A673 (cell line): ENCODE data around the gene UMODL1. TPM values are rescaled to one million over a fixed set of nuclear protein-coding genes. Genes with fewer than 3 reads are reported as not detected.

Source experiments
- BruUV-seq: library from RNA; stranded (reverse); fragments of 400-500 nt; replicated peaks from 2 replicates; lab custom pipeline; 2021; lab: Mats Ljungman, UMichigan
- CTCF ChIA-PET: fragments of 300-600 bp; sonication (Branson Sonifier 250); formaldehyde crosslinking; loops from one replicate; lab custom pipeline; 2022; ENCODE audit warnings: antibody characterized with exemption; lab: Charles Lee
- POLR2A ChIA-PET: fragments of 300-600 bp; sonication (Branson Sonifier 250); formaldehyde crosslinking; loops from one replicate; lab custom pipeline; 2022; ENCODE audit warnings: antibody characterized with exemption; ENCODE audit not compliant: low non-redundant PET; lab: Charles Lee
- DNase-seq: peaks from one replicate; pipeline ENCODE4 v3.0.0-alpha.2; 2015; ENCODE audit warnings: low spot score
- H3K27ac ChIP-seq: fragments of 200-600 bp; sonication (generic); 2 replicates; pipeline ENCODE4 v1.5.1; 2016; ENCODE audit warnings: mixed run types, low read depth, mild to moderate bottlenecking, mixed read lengths, antibody characterized with exemption, low read length; ENCODE audit not compliant: poor library complexity, severe bottlenecking
- H3K27me3 ChIP-seq: fragments of 200-600 bp; sonication (generic); replicated peaks from 2 replicates; pipeline ENCODE4 v1.6.1; 2017; ENCODE audit warnings: mixed run types, low read depth, mild to moderate bottlenecking, mixed read lengths, antibody characterized with exemption, low read length; ENCODE audit not compliant: insufficient read depth, poor library complexity
- H3K36me3 ChIP-seq: fragments of 200-600 bp; sonication (generic); 2 replicates; pipeline ENCODE4 v1.6.1; 2016; ENCODE audit warnings: mixed run types, mild to moderate bottlenecking, mixed read lengths, antibody characterized with exemption, low read length; ENCODE audit not compliant: insufficient read depth, poor library complexity, severe bottlenecking
- H3K4me1 ChIP-seq: fragments of 200-600 bp; sonication (generic); 2 replicates; pipeline ENCODE4 v1.6.1; 2017; ENCODE audit warnings: mixed run types, mild to moderate bottlenecking, mixed read lengths, antibody characterized with exemption, low read length; ENCODE audit not compliant: insufficient read depth, poor library complexity, severe bottlenecking
- H3K4me3 ChIP-seq: fragments of 200-600 bp; sonication (generic); 2 replicates; pipeline ENCODE4 v1.5.1; 2016; ENCODE audit warnings: low read depth, mixed run types, mild to moderate bottlenecking, mixed read lengths, low read length; ENCODE audit not compliant: poor library complexity, severe bottlenecking
- H3K9me3 ChIP-seq: fragments of 200-600 bp; sonication (generic); 2 replicates; pipeline ENCODE4 v1.6.1; 2016; ENCODE audit warnings: mixed run types, low read depth, mild to moderate bottlenecking, mixed read lengths, antibody characterized with exemption, low read length; ENCODE audit not compliant: poor library complexity, severe bottlenecking
- EZH2 ChIP-seq: fragments of 200-600 bp; sonication (generic); IDR thresholded peaks from 2 replicates; pipeline ENCODE4 v1.6.1; 2017; ENCODE audit warnings: borderline replicate concordance, low read depth, mild to moderate bottlenecking, mixed read lengths, antibody characterized with exemption, low read length; ENCODE audit not compliant: poor library complexity, severe bottlenecking
- intact Hi-C: fragments of 100-400 bp; cut with micrococcal nuclease; formaldehyde crosslinking; loops from one replicate; pipeline ENCODE4 v1.10.0; 2022; ENCODE audit not compliant: unreplicated experiment
- total RNA-seq: library from RNA; stranded (reverse); gene quantifications from 2 replicates; pipeline ENCODE4 v1.2.3, GENCODE V29; 2021
- TF ChIP-seq, protein P1 (sequence below): fragments of 300-800, 200-600 bp; sonication (generic); conservative IDR thresholded peaks from 2 replicates; pipeline ENCODE4 v1.5.1; 2017; ENCODE audit warnings: low read depth, mild to moderate bottlenecking, antibody characterized with exemption, low read length, moderate library complexity, mixed read lengths

The UMODL1 gene
- total RNA-seq, 1 experiment from 2014 or later: not detected

- intact Hi-C loops: loop anchor here (10.0 kb wide), 1 partner anchor 227 kb away; no protein-coding TSS in a partner anchor
- Histone ChIP-seq H3K9me3 (no peaks in the 10 kb centered on the region), H3K27me3 (no peaks in the 10 kb centered on the region), H3K4me1 (peaks cover 4% of the 10 kb centered on the region), H3K36me3 (no peaks in the 10 kb centered on the region), H3K4me3 (no peak overlapping the region), H3K27ac (no peak overlapping the region)
- TF ChIP-seq EZH2: no peak
- BruUV-seq: no TSS peak
- ChIA-PET POLR2A (interaction anchor here (0.8 kb wide), 1 partner anchor 1555 kb away, joined by 4 read pairs; no protein-coding TSS in a partner anchor), CTCF (interaction anchor here (1.2 kb wide), 1 partner anchor 829 kb away, joined by 3 read pairs; no protein-coding TSS in a partner anchor)
- DNase-seq: no peak
Observed at GRCh38 chr21:42112238-42112637, 41.1 kb downstream of the UMODL1 start.

DNA sequence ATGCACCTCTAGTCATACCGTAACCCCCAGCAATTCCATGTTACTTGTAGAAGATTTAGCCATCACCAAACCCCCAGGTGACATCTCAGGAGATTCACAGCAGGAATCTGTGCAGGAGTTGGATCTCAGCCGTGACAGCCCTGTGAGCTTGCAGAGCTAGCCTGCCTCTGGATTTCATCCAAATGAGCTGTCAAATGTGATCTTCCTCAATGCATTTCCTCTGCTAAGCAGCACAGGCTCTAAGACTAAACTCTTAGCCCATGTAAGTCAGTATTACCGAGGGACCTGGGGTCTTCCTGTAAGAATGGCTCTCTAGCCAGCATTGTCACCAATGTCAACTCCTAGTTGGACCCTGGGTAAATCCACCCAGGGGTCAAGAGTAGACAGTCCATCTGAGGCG lies 41.7 kb downstream of the UMODL1 start:
- peak; percentile 33 for DNase-seq
- Histone ChIP-seq H3K9me3 (no peaks in the 10 kb centered on the region), H3K4me1 (peaks cover 4% of the 10 kb centered on the region), H3K27ac (no peak overlapping the region), H3K27me3 (no peaks in the 10 kb centered on the region), H3K36me3 (no peaks in the 10 kb centered on the region), H3K4me3 (no peak overlapping the region)
- no TSS peak for BruUV-seq
- TF ChIP-seq, protein P1, sequence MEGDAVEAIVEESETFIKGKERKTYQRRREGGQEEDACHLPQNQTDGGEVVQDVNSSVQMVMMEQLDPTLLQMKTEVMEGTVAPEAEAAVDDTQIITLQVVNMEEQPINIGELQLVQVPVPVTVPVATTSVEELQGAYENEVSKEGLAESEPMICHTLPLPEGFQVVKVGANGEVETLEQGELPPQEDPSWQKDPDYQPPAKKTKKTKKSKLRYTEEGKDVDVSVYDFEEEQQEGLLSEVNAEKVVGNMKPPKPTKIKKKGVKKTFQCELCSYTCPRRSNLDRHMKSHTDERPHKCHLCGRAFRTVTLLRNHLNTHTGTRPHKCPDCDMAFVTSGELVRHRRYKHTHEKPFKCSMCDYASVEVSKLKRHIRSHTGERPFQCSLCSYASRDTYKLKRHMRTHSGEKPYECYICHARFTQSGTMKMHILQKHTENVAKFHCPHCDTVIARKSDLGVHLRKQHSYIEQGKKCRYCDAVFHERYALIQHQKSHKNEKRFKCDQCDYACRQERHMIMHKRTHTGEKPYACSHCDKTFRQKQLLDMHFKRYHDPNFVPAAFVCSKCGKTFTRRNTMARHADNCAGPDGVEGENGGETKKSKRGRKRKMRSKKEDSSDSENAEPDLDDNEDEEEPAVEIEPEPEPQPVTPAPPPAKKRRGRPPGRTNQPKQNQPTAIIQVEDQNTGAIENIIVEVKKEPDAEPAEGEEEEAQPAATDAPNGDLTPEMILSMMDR: no peak
- no peak for TF ChIP-seq EZH2
- CTCF ChIA-PET: interaction anchor here (0.6 to 1.2 kb wide), 2 partner anchors 165 to 830 kb away, joined by 3 to 4 read pairs; no protein-coding TSS in a partner anchor
- intact Hi-C loops: loop anchor here (10.0 kb wide), 1 partner anchor 228 kb away; no protein-coding TSS in a partner anchor
- POLR2A ChIA-PET: no interaction called here

GRCh38 chr21:42113926-42114409 lies 42.9 kb downstream of the UMODL1 start:
- no peak for DNase-seq
- Histone ChIP-seq H3K27ac (no peak overlapping the region), H3K4me3 (no peak overlapping the region), H3K36me3 (no peaks in the 10 kb centered on the region), H3K4me1 (peaks cover 4% of the 10 kb centered on the region), H3K9me3 (no peaks in the 10 kb centered on the region), H3K27me3 (no peaks in the 10 kb centered on the region)
- ChIA-PET POLR2A (no interaction called here), CTCF (no interaction called here)
- intact Hi-C loops: loop anchor here (10.0 kb wide), 1 partner anchor 229 kb away; no protein-coding TSS in a partner anchor
- TF ChIP-seq, protein P1: no peak
- no peak for TF ChIP-seq EZH2
- BruUV-seq: no TSS peak
